Activated CD8-positive, alpha-beta T cell treated with anti-CD3 and anti-CD28 coated beads, Interleukin-2, amount 10 ng/mL, durations not matched to agents 7 days and 5 days (primary cell): ENCODE data around the gene SMOC2. TPM values are rescaled to one million over a fixed set of nuclear protein-coding genes. Genes with fewer than 3 reads are reported as not detected.
"Not testable (repeated sequence)": the region's sequence is repeated elsewhere in the genome, so short reads cannot be mapped to it uniquely, and the experiment has no call there.

Source experiments
- ATAC-seq: fragments of 150-1000 bp; cut with Tn5 transposase; one replicate; pipeline ENCODE4 v1.10.0; 2021; ENCODE audit warnings: moderate library complexity
- CTCF ChIA-PET: fragments of 350-600 bp; sonication (Branson Sonifier 250); formaldehyde crosslinking; loops from one replicate; lab custom pipeline; 2021; ENCODE audit warnings: antibody characterized with exemption; lab: Charles Lee
- POLR2A ChIA-PET: fragments of 350-600 bp; sonication (Branson Sonifier 250); formaldehyde crosslinking; loops from one replicate; lab custom pipeline; 2021; ENCODE audit warnings: antibody characterized with exemption; lab: Charles Lee
- DNase-seq: peaks from one replicate; pipeline ENCODE4 v3.0.0-alpha.2; 2020
- H3K27ac Mint-ChIP-seq: one replicate; pipeline ENCODE4 v1.8.0; 2021; ENCODE audit warnings: mild to moderate bottlenecking, mixed read lengths
- H3K27me3 Mint-ChIP-seq: one replicate; pipeline ENCODE4 v1.8.0; 2021; ENCODE audit warnings: low read depth, mixed read lengths
- H3K36me3 Mint-ChIP-seq: one replicate; pipeline ENCODE4 v1.8.0; 2021; ENCODE audit warnings: low read depth, mixed read lengths
- H3K4me1 Mint-ChIP-seq: one replicate; pipeline ENCODE4 v1.8.0; 2021; ENCODE audit warnings: low read depth, mixed read lengths
- H3K4me3 Mint-ChIP-seq: one replicate; pipeline ENCODE4 v1.8.0; 2021; ENCODE audit warnings: mild to moderate bottlenecking, mixed read lengths
- H3K9me3 Mint-ChIP-seq: one replicate; pipeline ENCODE4 v1.8.0; 2022; ENCODE audit warnings: mixed read lengths; ENCODE audit not compliant: insufficient read depth
- total RNA-seq, 2 experiments: library from RNA; stranded (reverse); gene quantifications; one replicate each; pipeline ENCODE4 v1.2.3, GENCODE V29; 2021

The SMOC2 gene
- total RNA-seq, 2 experiments from 2014 or later: not detected

DNA sequence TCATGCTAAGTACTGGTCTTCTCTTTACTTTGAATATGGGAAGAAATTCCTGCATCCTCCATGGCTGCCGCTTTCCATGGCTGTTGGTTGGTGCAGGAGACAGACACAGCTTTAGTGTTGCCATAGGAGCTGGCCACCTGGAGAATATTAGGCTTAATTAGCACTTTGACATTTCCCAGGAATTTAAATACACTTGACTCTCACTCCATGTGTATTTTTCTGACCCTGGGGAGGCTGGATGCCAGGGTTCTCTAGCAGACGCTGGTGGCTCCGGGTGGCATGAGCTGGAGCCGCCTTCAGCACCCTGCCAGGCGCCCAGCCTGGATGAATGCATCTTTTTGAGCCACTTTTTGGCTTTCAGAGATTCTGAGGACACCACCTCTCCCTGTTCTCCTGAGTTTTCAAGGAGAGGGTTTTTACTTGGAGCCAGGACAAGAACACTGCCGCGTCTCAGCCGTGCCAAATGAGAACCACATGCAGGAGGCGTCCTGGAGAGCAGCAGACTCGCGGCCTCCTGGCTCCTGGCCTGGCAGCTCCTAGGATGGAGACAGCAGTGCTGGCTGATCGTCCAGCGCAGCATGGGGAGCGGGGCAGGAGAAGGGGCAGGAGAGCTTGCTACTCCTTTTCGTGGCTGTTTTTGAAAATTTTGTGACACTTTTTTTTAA lies 258.8 kb downstream of the SMOC2 start:
- CTCF ChIA-PET: no interaction called here
- Mint-ChIP-seq H3K27ac (no peak overlapping the region), H3K9me3 (no peaks in the 10 kb centered on the region), H3K4me3 (no peak overlapping the region), H3K36me3 (no peaks in the 10 kb centered on the region), H3K27me3 (no peaks in the 10 kb centered on the region), H3K4me1 (no peaks in the 10 kb centered on the region)
- ATAC-seq (no peak), DNase-seq (no peak)
- POLR2A ChIA-PET: no interaction called here

DNA sequence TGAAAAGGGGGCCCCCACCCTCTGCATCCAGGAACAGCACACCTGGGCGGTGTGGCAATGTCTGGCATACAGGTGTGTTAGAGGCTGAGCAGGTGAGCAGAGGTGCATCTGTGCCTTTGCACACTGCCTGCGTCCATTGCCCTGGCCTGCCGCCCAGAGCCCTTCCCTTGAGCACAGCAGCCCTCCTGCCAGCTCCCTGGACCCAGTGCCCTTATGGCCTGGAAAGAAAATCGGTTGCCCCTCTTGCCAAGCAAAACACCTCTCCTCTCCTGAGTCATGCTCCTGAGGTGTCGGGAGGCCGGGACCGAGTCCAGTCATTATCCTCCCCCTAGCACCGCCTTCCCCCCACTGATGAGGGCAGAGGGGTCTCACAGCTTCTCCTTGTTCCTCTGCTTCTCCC lies 259.9 kb downstream of the SMOC2 start:
- no peaks in the 10 kb centered on the region for H3K9me3 Mint-ChIP-seq
- no peaks in the 10 kb centered on the region for H3K4me1 Mint-ChIP-seq
- no peaks in the 10 kb centered on the region for H3K27me3 Mint-ChIP-seq
- DNase-seq: no peak
- CTCF ChIA-PET: no interaction called here
- no peak overlapping the region for H3K4me3 Mint-ChIP-seq
- ATAC-seq: no peak
- POLR2A ChIA-PET: no interaction called here
- H3K27ac Mint-ChIP-seq: no peak overlapping the region
- H3K36me3 Mint-ChIP-seq: no peaks in the 10 kb centered on the region

DNA sequence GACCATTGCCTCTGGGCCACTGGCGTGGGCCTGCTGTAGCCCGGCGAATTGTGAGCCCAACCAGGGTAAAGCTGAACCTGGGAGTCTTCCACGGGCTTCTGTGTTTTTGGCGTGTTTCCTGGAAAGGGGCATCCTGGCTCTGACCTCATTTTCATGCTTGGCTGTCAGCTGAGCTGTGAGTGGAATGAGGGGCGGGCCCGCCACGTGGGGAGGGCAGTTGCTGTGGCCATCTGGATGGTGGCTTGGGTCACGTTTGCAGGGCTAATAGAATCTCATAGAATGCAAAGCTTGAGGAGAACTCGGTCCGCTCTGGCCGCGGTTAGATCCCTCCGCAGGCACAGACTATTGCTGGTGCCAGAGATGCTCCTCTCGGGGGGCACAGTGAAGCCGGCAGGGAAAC lies 263.0 kb downstream of the SMOC2 start:
- ChIA-PET CTCF (no interaction called here), POLR2A (no interaction called here)
- DNase-seq (no peak), ATAC-seq (no peak)
- Mint-ChIP-seq H3K36me3 (no peaks in the 10 kb centered on the region), H3K4me1 (no peaks in the 10 kb centered on the region), H3K4me3 (no peak overlapping the region), H3K27ac (no peak overlapping the region), H3K27me3 (no peaks in the 10 kb centered on the region), H3K9me3 (no peaks in the 10 kb centered on the region)

DNA sequence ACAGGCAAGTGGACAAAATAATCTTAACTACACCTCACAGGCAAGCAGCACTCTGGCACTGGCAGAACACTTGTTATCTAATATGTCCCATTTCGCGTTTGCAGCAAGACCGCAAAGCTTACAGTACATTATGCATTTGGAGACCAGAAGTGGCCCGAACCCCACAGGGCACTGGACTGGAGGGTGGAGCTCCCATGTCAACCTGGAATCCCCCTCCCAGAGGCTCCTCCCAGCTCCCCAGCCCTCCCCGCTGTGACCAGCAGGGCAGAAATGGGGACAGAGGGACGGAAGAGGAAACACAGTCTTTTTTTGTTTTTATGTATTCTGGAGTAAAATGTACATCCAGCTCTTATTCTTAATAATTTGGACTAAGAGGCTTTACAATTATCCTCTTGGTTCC lies 263.7 kb downstream of the SMOC2 start:
- no peak overlapping the region for H3K27ac Mint-ChIP-seq
- no peaks in the 10 kb centered on the region for H3K36me3 Mint-ChIP-seq
- ChIA-PET POLR2A (no interaction called here), CTCF (no interaction called here)
- DNase-seq (no peak), ATAC-seq (no peak)
- no peaks in the 10 kb centered on the region for H3K27me3 Mint-ChIP-seq
- H3K4me3 Mint-ChIP-seq: no peak overlapping the region
- H3K9me3 Mint-ChIP-seq: no peaks in the 10 kb centered on the region
- H3K4me1 Mint-ChIP-seq: no peaks in the 10 kb centered on the region

DNA sequence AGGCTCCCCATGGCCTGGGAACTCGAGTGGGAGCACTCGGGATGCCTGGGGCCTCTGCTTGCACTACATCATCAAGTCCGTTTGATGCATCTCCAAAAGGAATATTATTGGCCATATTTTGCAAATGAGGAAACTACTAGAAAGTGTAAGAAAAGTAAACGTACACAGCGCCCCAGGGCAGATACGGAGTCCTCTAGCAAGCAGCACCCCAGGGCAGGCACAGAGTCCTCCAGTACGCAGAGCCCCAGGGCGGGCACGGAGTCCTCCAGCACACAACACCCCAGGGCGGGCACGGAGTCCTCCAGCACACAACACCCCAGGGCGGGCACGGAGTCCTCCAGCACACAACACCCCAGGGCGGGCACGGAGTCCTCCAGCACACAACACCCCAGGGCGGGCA lies 264.3 kb downstream of the SMOC2 start:
- not testable (repeated sequence) for H3K27me3 Mint-ChIP-seq, ATAC-seq

DNA sequence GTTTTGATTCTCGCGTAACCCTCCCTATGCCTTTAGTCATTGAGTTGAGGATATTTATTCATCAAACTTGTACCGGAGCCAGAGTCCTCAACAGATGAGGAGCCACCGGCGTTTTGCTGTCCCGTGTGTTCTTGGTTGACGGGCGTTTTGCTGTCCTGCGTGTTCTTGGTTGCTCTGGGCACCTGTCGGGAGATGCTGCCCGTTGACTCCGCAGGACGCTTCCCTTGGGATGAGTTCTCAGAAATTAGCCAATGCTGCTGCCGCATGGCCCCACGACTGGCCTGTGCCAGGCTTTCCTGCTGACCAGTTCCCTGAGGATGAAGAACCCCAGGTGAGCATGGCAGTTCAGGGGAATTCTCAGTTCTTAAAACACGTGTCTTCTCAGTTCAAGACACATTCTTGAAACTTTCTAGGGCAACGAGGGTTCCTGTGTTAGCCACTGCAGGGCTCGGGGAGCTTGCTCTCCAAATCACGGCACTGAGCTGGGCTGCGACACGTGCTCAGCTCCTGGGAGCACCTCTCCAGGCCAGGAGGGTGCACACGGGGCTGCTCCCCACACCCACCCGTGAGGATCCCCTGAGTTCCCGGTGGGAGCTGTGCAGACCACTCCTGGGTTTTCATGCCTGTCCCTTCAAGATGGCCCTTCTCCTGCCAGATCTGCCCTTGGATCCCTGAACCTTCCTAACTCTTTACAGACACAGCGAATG lies 265.6 kb downstream of the SMOC2 start:
- Mint-ChIP-seq H3K4me1 (no peaks in the 10 kb centered on the region), H3K27me3 (no peaks in the 10 kb centered on the region), H3K4me3 (no peak overlapping the region), H3K36me3 (no peaks in the 10 kb centered on the region), H3K27ac (no peak overlapping the region), H3K9me3 (no peaks in the 10 kb centered on the region)
- DNase-seq: no peak
- ChIA-PET CTCF (no interaction called here), POLR2A (no interaction called here)
- no peak for ATAC-seq

More for the DNA sequence above, 264.3 kb downstream of the SMOC2 start:
- POLR2A ChIA-PET, H3K4me1 Mint-ChIP-seq, H3K4me3 Mint-ChIP-seq, CTCF ChIA-PET, H3K9me3 Mint-ChIP-seq, H3K27ac Mint-ChIP-seq, H3K36me3 Mint-ChIP-seq, DNase-seq: not testable (repeated sequence)

DNA sequence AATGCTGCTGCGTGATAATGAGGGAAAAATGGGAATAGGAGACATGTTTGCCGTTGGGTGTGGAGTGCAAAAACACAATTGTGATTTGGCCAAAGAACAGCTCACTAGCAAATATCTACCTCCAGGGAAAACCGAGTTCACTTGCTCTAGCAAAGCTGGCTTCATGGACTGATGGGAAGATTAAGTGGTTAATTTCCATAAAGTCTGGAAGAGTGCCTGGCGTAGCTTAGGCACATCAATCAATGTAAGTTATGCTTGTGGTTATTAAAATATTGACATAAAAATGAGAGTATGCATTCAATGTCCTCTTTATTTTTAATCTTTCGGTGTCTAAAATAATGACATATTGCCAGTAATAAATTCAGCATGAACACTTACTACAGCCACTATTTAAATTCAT lies 267.5 kb downstream of the SMOC2 start:
- ATAC-seq (no peak), DNase-seq (no peak)
- Mint-ChIP-seq H3K9me3 (no peaks in the 10 kb centered on the region), H3K4me1 (no peaks in the 10 kb centered on the region), H3K27me3 (no peaks in the 10 kb centered on the region), H3K27ac (no peak overlapping the region), H3K36me3 (no peaks in the 10 kb centered on the region), H3K4me3 (no peak overlapping the region)
- ChIA-PET CTCF (no interaction called here), POLR2A (no interaction called here)

DNA sequence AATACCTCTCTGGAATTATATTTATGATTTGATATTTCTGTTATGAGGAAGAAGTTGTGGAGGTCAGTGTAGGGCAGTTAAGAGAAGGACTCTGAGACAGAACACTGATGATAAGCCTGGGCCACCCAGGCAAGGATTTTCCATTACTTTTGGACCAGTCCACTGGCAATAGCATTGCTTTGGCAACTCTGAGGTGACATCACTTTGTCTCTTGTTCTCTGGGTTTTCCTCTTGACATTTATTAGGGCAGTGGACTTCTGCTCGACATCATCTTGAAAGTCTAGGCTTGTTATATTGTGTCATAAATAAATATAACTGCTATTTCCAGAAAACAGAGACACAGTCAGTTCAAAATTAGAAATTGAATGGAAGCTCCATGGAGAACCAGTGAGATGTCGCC lies 268.0 kb downstream of the SMOC2 start:
- Mint-ChIP-seq H3K27me3 (no peaks in the 10 kb centered on the region), H3K4me3 (no peak overlapping the region), H3K9me3 (no peaks in the 10 kb centered on the region), H3K4me1 (no peaks in the 10 kb centered on the region), H3K36me3 (no peaks in the 10 kb centered on the region), H3K27ac (no peak overlapping the region)
- ChIA-PET CTCF (no interaction called here), POLR2A (no interaction called here)
- DNase-seq (no peak), ATAC-seq (no peak)

DNA sequence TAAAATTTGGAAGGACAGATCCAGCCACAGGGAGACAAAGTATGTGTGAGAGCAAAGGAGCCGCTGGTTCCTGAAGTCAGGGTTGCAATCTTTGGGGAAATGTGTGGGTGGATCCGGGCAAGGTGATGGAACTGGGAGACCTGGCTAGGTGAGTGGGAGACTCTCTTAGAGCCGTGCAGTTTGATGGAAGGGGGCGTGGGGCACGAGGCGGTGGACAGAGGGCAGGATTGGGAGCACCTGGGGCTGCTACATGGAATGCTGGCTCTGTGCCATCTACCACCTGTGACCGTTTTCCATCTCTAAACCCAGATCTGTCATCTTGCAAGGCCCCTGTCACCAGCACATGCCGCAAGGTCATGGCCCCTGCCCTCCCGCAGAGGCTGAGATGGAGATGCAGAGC lies 268.4 kb downstream of the SMOC2 start:
- no peaks in the 10 kb centered on the region for H3K4me1 Mint-ChIP-seq
- CTCF ChIA-PET: no interaction called here

DNA sequence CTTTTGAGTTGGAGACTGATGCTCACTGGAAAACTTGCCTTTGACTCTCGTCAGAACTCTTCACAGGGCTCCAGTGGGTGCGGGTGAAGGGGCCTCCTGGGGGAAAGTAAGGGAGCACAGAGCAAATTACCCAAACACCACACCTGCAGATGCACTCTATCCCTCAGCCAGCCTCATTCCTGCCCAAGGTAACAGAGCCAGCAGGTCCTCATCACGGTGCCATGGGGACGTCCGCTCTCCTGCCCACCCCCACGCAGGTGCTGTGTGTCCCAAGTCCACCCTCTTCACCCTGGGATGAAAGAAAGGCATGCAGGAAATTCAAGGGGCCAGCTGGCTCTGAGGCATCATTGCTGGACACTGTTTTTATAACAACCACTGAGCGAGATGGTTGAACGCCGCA lies 269.0 kb downstream of the SMOC2 start:
- ATAC-seq (no peak), DNase-seq (no peak)
- Mint-ChIP-seq H3K4me3 (no peak overlapping the region), H3K4me1 (no peaks in the 10 kb centered on the region), H3K27me3 (no peaks in the 10 kb centered on the region), H3K36me3 (no peaks in the 10 kb centered on the region), H3K9me3 (no peaks in the 10 kb centered on the region), H3K27ac (no peak overlapping the region)
- CTCF ChIA-PET: no interaction called here
- POLR2A ChIA-PET: no interaction called here

More for the DNA sequence above, 268.4 kb downstream of the SMOC2 start:
- no peaks in the 10 kb centered on the region for H3K36me3 Mint-ChIP-seq
- no peak overlapping the region for H3K27ac Mint-ChIP-seq
- H3K27me3 Mint-ChIP-seq: no peaks in the 10 kb centered on the region
- no peak overlapping the region for H3K4me3 Mint-ChIP-seq
- no peaks in the 10 kb centered on the region for H3K9me3 Mint-ChIP-seq
- DNase-seq (no peak), ATAC-seq (no peak)
- POLR2A ChIA-PET: no interaction called here

DNA sequence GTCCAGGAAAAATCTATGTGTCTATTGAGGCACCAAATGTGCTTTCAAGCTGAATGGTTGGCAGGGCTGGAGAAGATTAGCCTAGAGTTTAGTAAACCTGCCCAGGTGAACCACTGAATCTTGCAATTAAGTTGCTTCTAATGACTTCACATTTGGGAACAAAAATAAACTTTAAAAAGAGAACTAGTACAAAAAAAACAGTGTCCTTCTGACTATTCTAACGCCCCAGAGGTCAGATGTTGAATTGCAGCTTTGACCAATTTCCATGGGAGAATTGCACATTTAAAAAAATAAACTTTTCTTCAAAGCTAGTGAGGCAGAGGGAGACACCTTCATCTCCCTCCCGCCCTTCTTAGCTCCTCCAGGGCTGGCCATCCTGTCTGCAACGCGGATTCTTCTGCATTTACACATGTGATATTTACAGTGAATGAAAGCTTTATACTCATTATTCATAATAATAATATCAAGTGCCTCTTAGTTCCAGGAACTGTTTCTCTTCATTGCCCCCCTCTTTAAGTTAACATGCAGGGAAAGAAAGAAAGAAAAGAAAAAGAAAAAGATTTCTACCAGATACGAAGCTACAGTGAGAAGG lies 270.2 kb downstream of the SMOC2 start:
- Mint-ChIP-seq H3K4me3 (no peak overlapping the region), H3K4me1 (no peaks in the 10 kb centered on the region), H3K27me3 (no peaks in the 10 kb centered on the region), H3K27ac (no peak overlapping the region), H3K36me3 (no peaks in the 10 kb centered on the region), H3K9me3 (no peaks in the 10 kb centered on the region)
- ATAC-seq (no peak), DNase-seq (no peak)
- ChIA-PET POLR2A (interaction anchor here (0.7 kb wide), 1 partner anchor 31 kb away, joined by 3 read pairs; no protein-coding TSS in a partner anchor), CTCF (interaction anchor here (0.9 kb wide), 1 partner anchor 338 kb away, joined by 3 read pairs; no protein-coding TSS in a partner anchor)

DNA sequence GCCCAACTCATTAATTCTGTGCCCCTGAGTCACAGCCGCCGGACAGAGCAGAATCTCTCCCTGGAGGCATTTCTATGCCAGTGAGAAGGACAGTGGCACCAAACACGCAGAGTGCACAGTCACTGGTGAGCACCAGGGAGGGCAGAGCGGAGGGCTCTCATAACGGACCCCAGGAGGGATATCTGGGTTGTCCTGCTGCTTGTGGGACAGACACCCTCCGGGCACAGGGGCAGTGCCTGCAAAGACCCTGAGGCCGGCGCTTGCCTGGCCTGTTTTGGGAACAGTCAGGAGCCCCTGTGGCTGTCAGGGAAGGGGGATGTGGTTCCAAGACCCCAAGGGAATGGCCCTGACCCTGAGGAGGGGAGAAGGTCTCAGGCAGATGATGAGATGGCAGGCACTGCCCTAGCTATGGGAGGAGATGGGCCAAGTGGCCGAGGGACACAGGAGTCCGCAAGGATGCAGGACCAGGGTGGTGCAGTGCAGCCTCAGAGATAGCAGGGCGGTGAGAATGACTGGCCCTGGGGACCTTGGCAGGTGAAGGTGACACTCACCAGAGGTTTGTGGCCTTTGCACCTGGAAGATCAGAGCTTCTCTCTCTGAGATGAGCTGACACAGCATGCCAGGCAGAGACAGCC lies 270.8 kb downstream of the SMOC2 start:
- Mint-ChIP-seq H3K27ac (no peak overlapping the region), H3K36me3 (no peaks in the 10 kb centered on the region), H3K27me3 (no peaks in the 10 kb centered on the region), H3K4me1 (no peaks in the 10 kb centered on the region), H3K4me3 (no peak overlapping the region), H3K9me3 (no peaks in the 10 kb centered on the region)
- CTCF ChIA-PET: interaction anchor here (0.9 kb wide), 1 partner anchor 337 kb away, joined by 3 read pairs; no protein-coding TSS in a partner anchor
- ATAC-seq (no peak), DNase-seq (no peak)
- POLR2A ChIA-PET: no interaction called here
